OCI-LY7 (cell line): ENCODE data around the gene APBB2. TPM values are rescaled to one million over a fixed set of nuclear protein-coding genes. Genes with fewer than 3 reads are reported as not detected.

Source experiments
- BruUV-seq: library from RNA; stranded (reverse); fragments of 400-500 nt; replicated peaks from 2 replicates; lab custom pipeline; 2021; lab: Mats Ljungman, UMichigan
- CTCF ChIA-PET: fragments of 300-600 bp; sonication (Branson Sonifier 250); formaldehyde crosslinking; loops from one replicate; lab custom pipeline; 2022; ENCODE audit warnings: antibody characterized with exemption; ENCODE audit not compliant: unreplicated experiment; lab: Charles Lee
- POLR2A ChIA-PET: fragments of 300-600 bp; sonication (Branson Sonifier 250); formaldehyde crosslinking; loops from one replicate; lab custom pipeline; 2022; ENCODE audit warnings: antibody characterized with exemption; lab: Charles Lee
- DNase-seq: peaks from one replicate; pipeline ENCODE4 v3.0.0-alpha.2; 2015; ENCODE audit warnings: low spot score
- H2AFZ ChIP-seq: fragments of 200-600 bp; sonication (generic), shearing (Covaris generic); 2 replicates; pipeline ENCODE4 v1.6.1; 2014; ENCODE audit warnings: mild to moderate bottlenecking, antibody characterized with exemption, low read length, moderate library complexity
- H3K27ac ChIP-seq: fragments of 200-600 bp; sonication (generic); 2 replicates; pipeline ENCODE4 v1.5.1; 2014; ENCODE audit warnings: mixed run types, low read depth, mild to moderate bottlenecking, moderate library complexity, low read length, inconsistent platforms; ENCODE audit not compliant: poor library complexity, severe bottlenecking
- H3K36me3 ChIP-seq: fragments of 200-600 bp; sonication (generic); 2 replicates; pipeline ENCODE4 v1.6.1; 2014; ENCODE audit warnings: mild to moderate bottlenecking, antibody characterized with exemption, low read length, moderate library complexity, mixed read lengths; ENCODE audit not compliant: insufficient read depth
- H3K4me1 ChIP-seq: fragments of 200-600 bp; sonication (generic); 2 replicates; pipeline ENCODE4 v1.5.1; 2014; ENCODE audit warnings: mild to moderate bottlenecking, low read length; ENCODE audit not compliant: insufficient read depth, poor library complexity, severe bottlenecking
- H3K4me2 ChIP-seq: fragments of 200-600 bp; sonication (generic); 2 replicates; pipeline ENCODE4 v1.6.1; 2014; ENCODE audit warnings: mild to moderate bottlenecking, low read length
- H3K4me3 ChIP-seq: fragments of 200-600 bp; sonication (generic); 2 replicates; pipeline ENCODE4 v1.5.1; 2014; ENCODE audit warnings: mild to moderate bottlenecking, low read depth, low read length; ENCODE audit not compliant: poor library complexity, severe bottlenecking
- H3K79me2 ChIP-seq: fragments of 200-600 bp; sonication (generic); 2 replicates; pipeline ENCODE4 v1.6.1; 2016; ENCODE audit warnings: low read depth, mild to moderate bottlenecking, low read length, moderate library complexity, mixed read lengths; ENCODE audit not compliant: insufficient read depth
- H3K9me2 ChIP-seq: fragments of 200-600 bp; sonication (generic); 2 replicates; pipeline ENCODE4 v1.6.1; 2016; ENCODE audit warnings: mild to moderate bottlenecking, low read length, mixed read lengths; ENCODE audit not compliant: insufficient read depth
- H3K9me3 ChIP-seq: fragments of 200-600 bp; sonication (generic); 2 replicates; pipeline ENCODE4 v1.6.1; 2014; ENCODE audit warnings: mild to moderate bottlenecking, mixed run types, low read length, mixed read lengths
- H4K20me1 ChIP-seq: fragments of 200-600 bp; sonication (generic); 2 replicates; pipeline ENCODE4 v1.6.1; 2014; ENCODE audit warnings: mild to moderate bottlenecking, antibody characterized with exemption, low read length, moderate library complexity, mixed read lengths; ENCODE audit not compliant: insufficient read depth
- CTCF ChIP-seq: fragments of 200-600 bp; sonication (generic); conservative IDR thresholded peaks from 2 replicates; pipeline ENCODE4 v1.5.1; 2014; ENCODE audit warnings: mild to moderate bottlenecking, antibody characterized with exemption, low read length, moderate library complexity, mixed read lengths
- EZH2phosphoT487 ChIP-seq: fragments of 200-600 bp; sonication (generic); IDR thresholded peaks from 2 replicates; pipeline ENCODE4 v1.6.1; 2018; ENCODE audit warnings: low read depth, borderline replicate concordance, mild to moderate bottlenecking, mixed run types, antibody characterized with exemption, low read length, moderate library complexity, mixed read lengths
- intact Hi-C: fragments of 100-400 bp; cut with micrococcal nuclease; formaldehyde crosslinking; loops from one replicate; pipeline ENCODE4 v1.10.0; 2022; ENCODE audit not compliant: unreplicated experiment
- total RNA-seq, 2 experiments: library from RNA; depleted of rRNA in 1 of 2; stranded (reverse); fragments of >200 nt in 1 of 2; shearing (Covaris generic) in 1 of 2; gene quantifications; 2 replicates each; pipeline ENCODE4 v1.2.3, GENCODE V29; 2014 to 2022

The APBB2 gene
- total RNA-seq, 2 experiments from 2014 or later, result 66.4 to 88.5 TPM

GRCh38 chr4:41141900-41142299 lies 72.4 kb downstream of the APBB2 start:
- H3K36me3 ChIP-seq, result peaks cover 50% of the 10 kb centered on the region
- 0 out of 2 replicates have a peak, but pooled peaks cover 6% of the 10 kb centered on the region for H3K79me2 ChIP-seq
- intact Hi-C loops, result no loop called here
- ChIA-PET POLR2A (interaction anchor here (0.7 to 1.2 kb wide), 3 partner anchors 18 to 54 kb away, joined by 3 to 5 read pairs (median 3); no protein-coding TSS in a partner anchor), CTCF (no interaction called here)
- no peak overlapping the region for H2AFZ ChIP-seq
- no peaks in the 10 kb centered on the region for H4K20me1 ChIP-seq
- H3K9me2 ChIP-seq, result no peaks in the 10 kb centered on the region
- no peak overlapping the region for H3K27ac ChIP-seq
- no peak for TF ChIP-seq EZH2phosphoT487
- TF ChIP-seq CTCF, result no peak
- H3K4me3 ChIP-seq, result no peak overlapping the region
- no peak overlapping the region for H3K4me2 ChIP-seq
- no peak for DNase-seq
- peaks cover 13% of the 10 kb centered on the region; the same call in 1 of the 2 replicates for H3K9me3 ChIP-seq
- no TSS peak for BruUV-seq
- peaks cover 6% of the 10 kb centered on the region for H3K4me1 ChIP-seq

GRCh38 chr4:41140410-41140809 lies 73.9 kb downstream of the APBB2 start:
- no peak overlapping the region for H3K4me3 ChIP-seq
- H3K4me2 ChIP-seq, result no peak overlapping the region
- H2AFZ ChIP-seq, result no peak overlapping the region
- peaks cover 13% of the 10 kb centered on the region; the same call in 1 of the 2 replicates for H3K9me3 ChIP-seq
- CTCF ChIA-PET, result interaction anchor here (0.9 kb wide), 1 partner anchor 74 kb away, joined by 3 read pairs; the partner anchor contains the start of gene APBB2
- intact Hi-C loops, result no loop called here
- H4K20me1 ChIP-seq, result no peaks in the 10 kb centered on the region
- no peak for DNase-seq
- POLR2A ChIA-PET, result interaction anchor here (0.7 to 1.2 kb wide), 2 partner anchors 8 to 41 kb away, joined by 3 to 4 read pairs; no protein-coding TSS in a partner anchor
- H3K27ac ChIP-seq, result no peak overlapping the region
- peaks cover under 1% of the 10 kb centered on the region for H3K4me1 ChIP-seq
- no TSS peak for BruUV-seq
- no peaks in the 10 kb centered on the region for H3K9me2 ChIP-seq
- no peak for TF ChIP-seq EZH2phosphoT487
- TF ChIP-seq CTCF, result no peak
- peaks cover 50% of the 10 kb centered on the region for H3K36me3 ChIP-seq
- 0 out of 2 replicates have a peak, but pooled peaks cover 6% of the 10 kb centered on the region for H3K79me2 ChIP-seq

GRCh38 chr4:41137879-41138278 lies 76.5 kb downstream of the APBB2 start:
- Histone ChIP-seq H3K4me1 (peaks cover 22% of the 10 kb centered on the region), H3K4me2 (no peak overlapping the region), H3K4me3 (no peak overlapping the region), H4K20me1 (no peaks in the 10 kb centered on the region), H2AFZ (no peak overlapping the region), H3K9me3 (peaks cover 13% of the 10 kb centered on the region; the same call in 1 of the 2 replicates), H3K79me2 (peaks cover 5% of the 10 kb centered on the region; the same call in 1 of the 2 replicates), H3K9me2 (no peaks in the 10 kb centered on the region), H3K27ac (no peak overlapping the region), H3K36me3 (peaks cover 47% of the 10 kb centered on the region)
- ChIA-PET POLR2A (interaction anchor here (0.7 to 1.7 kb wide), 2 partner anchors 35 to 74 kb away, joined by 3 to 8 read pairs; no protein-coding TSS in a partner anchor), CTCF (no interaction called here)
- DNase-seq, result no peak
- intact Hi-C loops, result no loop called here
- no TSS peak for BruUV-seq
- TF ChIP-seq CTCF (no peak), EZH2phosphoT487 (no peak)
